Astrocyte (in vitro differentiated cells and primary cell): Measurements from ENCODE around the gene PCDHA10. TPM values are rescaled to one million over a fixed set of nuclear protein-coding genes. Genes with fewer than 3 reads are reported as not detected.
"Not testable (repeated sequence)": the region's sequence is repeated elsewhere in the genome, so short reads cannot be mapped to it uniquely, and the experiment has no call there.

ENCODE experiments used
- DNase-seq: peaks from one replicate; pipeline ENCODE4 v3.0.0-alpha.2; 2010; ENCODE audit warnings: low read depth
- FAIRE-seq: peaks from 2 replicates; lab custom pipeline; 2011; peaks lifted over from hg19 to GRCh38; lab: Jason Lieb, UNC
- H2AFZ ChIP-seq: 2 replicates; pipeline ENCODE4 v1.6.0; 2012; ENCODE audit warnings: low read depth, low read length, inconsistent platforms
- H3K27ac ChIP-seq: 2 replicates; pipeline ENCODE4 v1.5.1; 2011; ENCODE audit warnings: low read depth, low read length, inconsistent platforms
- H3K27me3 ChIP-seq: 2 replicates; pipeline ENCODE4 v1.6.0; 2011; ENCODE audit warnings: low read length, inconsistent platforms; ENCODE audit not compliant: insufficient read depth
- H3K36me3 ChIP-seq: 2 replicates; pipeline ENCODE4 v1.5.1; 2011; ENCODE audit warnings: low read length, inconsistent platforms; ENCODE audit not compliant: insufficient read depth
- H3K4me1 ChIP-seq: 2 replicates; pipeline ENCODE4 v1.5.1; 2011; ENCODE audit warnings: low read length, inconsistent platforms; ENCODE audit not compliant: insufficient read depth
- H3K4me2 ChIP-seq: 2 replicates; pipeline ENCODE4 v1.6.0; 2012; ENCODE audit warnings: low read length, inconsistent platforms
- H3K4me3 ChIP-seq: 2 replicates; pipeline ENCODE4 v1.5.1; 2011; ENCODE audit warnings: low read depth, mild to moderate bottlenecking, low read length, inconsistent platforms; ENCODE audit not compliant: insufficient read depth
- H3K79me2 ChIP-seq: 2 replicates; pipeline ENCODE4 v1.6.0; 2012; ENCODE audit warnings: mild to moderate bottlenecking, low read length, inconsistent platforms; ENCODE audit not compliant: insufficient read depth
- H3K9ac ChIP-seq: 2 replicates; pipeline ENCODE4 v1.6.0; 2012; ENCODE audit warnings: mild to moderate bottlenecking, low read length, inconsistent platforms
- H3K9me3 ChIP-seq: 2 replicates; pipeline ENCODE4 v1.5.1; 2012; ENCODE audit warnings: low read depth, mild to moderate bottlenecking, low read length, inconsistent platforms; ENCODE audit not compliant: insufficient read depth
- H4K20me1 ChIP-seq: 2 replicates; pipeline ENCODE4 v1.6.0; 2012; ENCODE audit warnings: low read length, inconsistent platforms; ENCODE audit not compliant: insufficient read depth
- H3K27ac Mint-ChIP-seq: one replicate; pipeline ENCODE4 v1.8.0; 2021; ENCODE audit warnings: mild to moderate bottlenecking, mixed read lengths; ENCODE audit not compliant: unreplicated experiment
- H3K27me3 Mint-ChIP-seq: one replicate; pipeline ENCODE4 v1.8.0; 2021; ENCODE audit warnings: low read depth, mixed read lengths; ENCODE audit not compliant: unreplicated experiment
- H3K36me3 Mint-ChIP-seq: one replicate; pipeline ENCODE4 v1.8.0; 2021; ENCODE audit warnings: low read depth, mixed read lengths; ENCODE audit not compliant: unreplicated experiment
- H3K4me1 Mint-ChIP-seq: one replicate; pipeline ENCODE4 v1.8.0; 2021; ENCODE audit warnings: low read depth, mixed read lengths; ENCODE audit not compliant: unreplicated experiment
- H3K4me3 Mint-ChIP-seq: one replicate; pipeline ENCODE4 v1.8.0; 2021; ENCODE audit warnings: mild to moderate bottlenecking, moderate library complexity, mixed read lengths; ENCODE audit not compliant: unreplicated experiment
- H3K9me3 Mint-ChIP-seq: one replicate; pipeline ENCODE4 v1.8.0; 2021; ENCODE audit warnings: mild to moderate bottlenecking, mixed read lengths; ENCODE audit not compliant: unreplicated experiment
- EZH2 ChIP-seq: IDR thresholded peaks from 2 replicates; pipeline ENCODE4 v1.6.1; 2012; ENCODE audit warnings: mild to moderate bottlenecking, low read length, inconsistent platforms; ENCODE audit not compliant: insufficient read depth
- total RNA-seq: library from RNA; stranded (reverse); gene quantifications from 2 replicates; pipeline ENCODE4 v1.2.1, GENCODE V29; 2021
- TF ChIP-seq, protein P1 (sequence below): IDR thresholded peaks from 2 replicates; pipeline ENCODE4 v1.5.1; 2011; ENCODE audit warnings: low read depth, mild to moderate bottlenecking, inconsistent platforms, low read length, moderate library complexity; ENCODE audit not compliant: insufficient read depth

Gene PCDHA10
- total RNA-seq, 1 donor from 2014 or later = 16.0 TPM

GRCh38 chr5:140875085-140876065 lies 19.7 kb downstream of the PCDHA10 start, which contains the start of gene PCDHA12:
Gene PCDHA12 (plus strand): TSS chr5:140875308. CDS start chr5:140875473, 165 bp downstream.
- no peaks in the 10 kb centered on the region for H3K36me3 ChIP-seq
- TF ChIP-seq, protein P1, sequence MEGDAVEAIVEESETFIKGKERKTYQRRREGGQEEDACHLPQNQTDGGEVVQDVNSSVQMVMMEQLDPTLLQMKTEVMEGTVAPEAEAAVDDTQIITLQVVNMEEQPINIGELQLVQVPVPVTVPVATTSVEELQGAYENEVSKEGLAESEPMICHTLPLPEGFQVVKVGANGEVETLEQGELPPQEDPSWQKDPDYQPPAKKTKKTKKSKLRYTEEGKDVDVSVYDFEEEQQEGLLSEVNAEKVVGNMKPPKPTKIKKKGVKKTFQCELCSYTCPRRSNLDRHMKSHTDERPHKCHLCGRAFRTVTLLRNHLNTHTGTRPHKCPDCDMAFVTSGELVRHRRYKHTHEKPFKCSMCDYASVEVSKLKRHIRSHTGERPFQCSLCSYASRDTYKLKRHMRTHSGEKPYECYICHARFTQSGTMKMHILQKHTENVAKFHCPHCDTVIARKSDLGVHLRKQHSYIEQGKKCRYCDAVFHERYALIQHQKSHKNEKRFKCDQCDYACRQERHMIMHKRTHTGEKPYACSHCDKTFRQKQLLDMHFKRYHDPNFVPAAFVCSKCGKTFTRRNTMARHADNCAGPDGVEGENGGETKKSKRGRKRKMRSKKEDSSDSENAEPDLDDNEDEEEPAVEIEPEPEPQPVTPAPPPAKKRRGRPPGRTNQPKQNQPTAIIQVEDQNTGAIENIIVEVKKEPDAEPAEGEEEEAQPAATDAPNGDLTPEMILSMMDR = no peak
- no peak for TF ChIP-seq EZH2
- DNase-seq (no peak), FAIRE-seq (no peak)
- Mint-ChIP-seq H3K4me3 (peak within 1 kb of the TSS; percentile 97), H3K4me1 (peaks cover 6% of the 10 kb centered on the region), H3K27ac (peak within 1 kb of the TSS; percentile 93), H3K36me3 (peaks cover 11% of the 10 kb centered on the region), H3K27me3 (no peaks in the 10 kb centered on the region), H3K9me3 (peaks cover 3% of the 10 kb centered on the region)
- H3K4me3 ChIP-seq = no peak within 1 kb of the TSS
- no peak within 1 kb of the TSS for H3K9ac ChIP-seq
- H3K79me2 ChIP-seq = no peaks in the 10 kb centered on the region
- H4K20me1 ChIP-seq = no peaks in the 10 kb centered on the region
- H3K4me1 ChIP-seq = no peaks in the 10 kb centered on the region
- H2AFZ ChIP-seq = no peak within 1 kb of the TSS
- H3K4me2 ChIP-seq = no peak within 1 kb of the TSS
- no peaks in the 10 kb centered on the region for H3K27me3 ChIP-seq
- no peak within 1 kb of the TSS for H3K27ac ChIP-seq
- H3K9me3 ChIP-seq = peaks cover 16% of the 10 kb centered on the region

GRCh38 chr5:140876541-140877261 lies 21.0 kb downstream of the PCDHA10 start:
- not testable (repeated sequence) for H3K4me1 ChIP-seq, H4K20me1 ChIP-seq, DNase-seq, H3K27me3 ChIP-seq, H3K9ac ChIP-seq, H3K79me2 ChIP-seq, H3K9me3 Mint-ChIP-seq, H3K4me3 ChIP-seq, FAIRE-seq, H2AFZ ChIP-seq, H3K27ac Mint-ChIP-seq, H3K4me2 ChIP-seq, H3K27me3 Mint-ChIP-seq, H3K4me1 Mint-ChIP-seq, H3K36me3 ChIP-seq, H3K27ac ChIP-seq
- Mint-ChIP-seq H3K4me3 (peak overlapping the region; percentile 97), H3K36me3 (peaks cover 14% of the 10 kb centered on the region)
- peaks cover 15% of the 10 kb centered on the region for H3K9me3 ChIP-seq

DNA sequence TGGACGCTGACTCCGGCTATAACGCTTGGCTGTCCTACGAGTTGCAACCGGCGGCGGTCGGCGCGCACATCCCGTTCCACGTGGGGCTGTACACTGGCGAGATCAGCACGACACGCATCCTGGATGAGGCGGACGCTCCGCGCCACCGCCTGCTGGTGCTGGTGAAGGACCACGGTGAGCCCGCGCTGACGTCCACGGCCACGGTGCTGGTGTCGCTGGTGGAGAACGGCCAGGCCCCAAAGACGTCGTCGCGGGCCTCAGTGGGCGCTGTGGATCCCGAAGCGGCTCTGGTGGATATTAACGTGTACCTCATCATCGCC lies 21.5 kb downstream of the PCDHA10 start:
- Histone ChIP-seq H3K79me2 (no peaks in the 10 kb centered on the region), H2AFZ (no peak overlapping the region), H4K20me1 (no peaks in the 10 kb centered on the region), H3K36me3 (no peaks in the 10 kb centered on the region), H3K4me1 (no peaks in the 10 kb centered on the region), H3K27ac (no peak overlapping the region), H3K9ac (no peak overlapping the region), H3K27me3 (no peaks in the 10 kb centered on the region), H3K4me2 (no peak overlapping the region), H3K9me3 (peaks cover 15% of the 10 kb centered on the region), H3K4me3 (no peak overlapping the region)
- peaks cover 6% of the 10 kb centered on the region for H3K4me1 Mint-ChIP-seq
- no peak overlapping the region for H3K27ac Mint-ChIP-seq
- FAIRE-seq (no peak), DNase-seq (no peak)
- peaks cover 17% of the 10 kb centered on the region for H3K36me3 Mint-ChIP-seq
- H3K4me3 Mint-ChIP-seq = no peak overlapping the region
- no peak for TF ChIP-seq EZH2
- TF ChIP-seq, protein P1 = no peak
- H3K9me3 Mint-ChIP-seq = peaks cover 3% of the 10 kb centered on the region
- no peaks in the 10 kb centered on the region for H3K27me3 Mint-ChIP-seq
